HepG2 (cell line): Measurements from ENCODE around the gene PSEN1. TPM values are rescaled to one million over a fixed set of nuclear protein-coding genes. Genes with fewer than 3 reads are reported as not detected.

Source experiments
- ATAC-seq: fragments of 200-7000 bp; cut with Tn5 transposase; 3 replicates; pipeline ENCODE4 v1.9.1; 2020; ENCODE audit warnings: mild to moderate bottlenecking, moderate library complexity
- BruUV-seq: library from RNA; stranded (reverse); fragments of 400-500 nt; replicated peaks from 2 replicates; lab custom pipeline; 2021; lab: Mats Ljungman, UMichigan
- CTCF ChIA-PET: fragments of 300-600 bp; formaldehyde crosslinking; extraction: SDS; loops from one replicate; lab custom pipeline; 2021; ENCODE audit warnings: low total read pairs, inconsistent platforms, low intra/inter-chr PET ratio; lab: Yijun Ruan, JAX
- POLR2A ChIA-PET: fragments of 350-600 bp; sonication (Branson Sonifier 250); formaldehyde crosslinking; loops from one replicate; lab custom pipeline; 2020; ENCODE audit warnings: antibody characterized with exemption, inconsistent platforms; lab: Yijun Ruan, JAX
- DNase-seq: peaks from one replicate; pipeline ENCODE4 v3.0.0-alpha.2; 2015; ENCODE audit warnings: low spot score
- FAIRE-seq: peaks from 3 replicates; lab custom pipeline; 2011; peaks lifted over from hg19 to GRCh38; lab: Jason Lieb, UNC
- H2AFZ ChIP-seq: one replicate; pipeline ENCODE4 v1.6.1; 2011; ENCODE audit warnings: low read length, inconsistent platforms
- H3K27ac ChIP-seq: fragments of 300-600 bp; 3 replicates; pipeline ENCODE4 v1.8.0; 2011; ENCODE audit warnings: mixed run types, mild to moderate bottlenecking, mixed read lengths, low read length, inconsistent platforms; ENCODE audit not compliant: insufficient read depth; ENCODE audit errors: extremely low read length
- H3K27me3 ChIP-seq, 2 experiments: fragments of 200-600 bp in 1 of 2; 2 replicates in 1 of 2; 3 replicates in 1 of 2; pipeline versions ENCODE4 v1.6.0 to v1.8.0; 2011; ENCODE audit warnings: low read length in 2 of 2, mild to moderate bottlenecking in 2 of 2, moderate library complexity in 2 of 2, inconsistent platforms in 1 of 2; ENCODE audit not compliant: insufficient read depth in 2 of 2, control insufficient read depth in 1 of 2
- H3K36me3 ChIP-seq, 2 experiments: fragments of 200-600 bp in 1 of 2; replicated peaks in 1 of 2; 2 replicates in 1 of 2; 3 replicates in 1 of 2; pipeline versions ENCODE4 v1.5.1 to v1.8.0; 2011; ENCODE audit warnings: low read length in 2 of 2, inconsistent platforms in 1 of 2; ENCODE audit not compliant: insufficient read depth in 2 of 2, control insufficient read depth in 1 of 2
- H3K4me1 ChIP-seq: 2 replicates; pipeline ENCODE4 v1.5.1; 2012; ENCODE audit warnings: low read length, inconsistent platforms; ENCODE audit not compliant: insufficient read depth
- H3K4me2 ChIP-seq: 2 replicates; pipeline ENCODE4 v1.6.0; 2011; ENCODE audit warnings: low read depth, low read length, inconsistent platforms
- H3K4me3 ChIP-seq, 3 experiments: fragments of 200-600 bp in 1 of 3; sonication (generic), shearing (Covaris generic) in 1 of 3; replicated peaks in 1 of 3; 2 replicates each; pipeline ENCODE4 v1.5.1; 2011 to 2016; ENCODE audit warnings: low read length in 3 of 3, inconsistent platforms in 2 of 3, low read depth in 2 of 3, mild to moderate bottlenecking in 2 of 3, control low read depth in 1 of 3, mixed read lengths in 1 of 3; ENCODE audit not compliant: insufficient read depth in 1 of 3
- H3K79me2 ChIP-seq: one replicate; pipeline ENCODE4 v1.6.1; 2011; ENCODE audit warnings: low read length, inconsistent platforms; ENCODE audit not compliant: insufficient read depth
- H3K9ac ChIP-seq: 2 replicates; pipeline ENCODE4 v1.6.0; 2011; ENCODE audit warnings: mild to moderate bottlenecking, low read depth, low read length, inconsistent platforms; ENCODE audit not compliant: insufficient read depth
- H3K9me3 ChIP-seq: 2 replicates; pipeline ENCODE4 v1.5.1; 2012; ENCODE audit warnings: mild to moderate bottlenecking, low read length
- H4K20me1 ChIP-seq: 2 replicates; pipeline ENCODE4 v1.6.0; 2011; ENCODE audit warnings: inconsistent platforms, mild to moderate bottlenecking, low read length, moderate library complexity; ENCODE audit not compliant: insufficient read depth
- GLMP ChIP-seq: sonication (generic); formaldehyde crosslinking; IDR thresholded peaks from 2 replicates; pipeline ENCODE4 v1.9.0; 2021; ENCODE audit warnings: missing genetic modification reagents, mild to moderate bottlenecking, borderline replicate concordance
- HOXD1 ChIP-seq: sonication (generic); formaldehyde crosslinking; IDR thresholded peaks from 2 replicates; pipeline ENCODE4 v1.5.0; 2020; ENCODE audit warnings: missing genetic modification reagents
- IRF2 ChIP-seq: IDR thresholded peaks from 2 replicates; pipeline ENCODE4 v1.6.1; 2018; ENCODE audit warnings: missing genetic modification reagents, missing compliant biosample characterization
- REST ChIP-seq, 2 experiments: IDR thresholded peaks; 2 replicates each; pipeline ENCODE4 v1.6.1; 2011 to 2012; ENCODE audit warnings: low read length in 2 of 2, borderline replicate concordance in 1 of 2, low read depth in 1 of 2, mild to moderate bottlenecking in 1 of 2, moderate library complexity in 1 of 2
- SNRNP70 ChIP-seq: fragments of 200-400 bp; formaldehyde crosslinking; IDR thresholded peaks from 2 replicates; pipeline ENCODE4 v1.6.1; 2017; ENCODE audit warnings: mild to moderate bottlenecking, low read depth, low read length, moderate library complexity
- THYN1 ChIP-seq: sonication (generic); formaldehyde crosslinking; IDR thresholded peaks from 2 replicates; pipeline ENCODE4 v1.8.1; 2023; ENCODE audit warnings: low read depth, mild to moderate bottlenecking, moderate library complexity, missing genetic modification reagents, borderline replicate concordance
- U2AF2 ChIP-seq: fragments of 200-400 bp; formaldehyde crosslinking; IDR thresholded peaks from 2 replicates; pipeline ENCODE4 v1.6.1; 2017; ENCODE audit warnings: low read depth, mild to moderate bottlenecking, low read length
- ZFP41 ChIP-seq: sonication (generic); formaldehyde crosslinking; IDR thresholded peaks from 2 replicates; pipeline ENCODE4 v1.4.0; 2020; ENCODE audit warnings: mild to moderate bottlenecking, missing genetic modification reagents, borderline replicate concordance
- ZNF333 ChIP-seq: sonication (generic); formaldehyde crosslinking; IDR thresholded peaks from 2 replicates; pipeline ENCODE4 v1.4.0; 2020; ENCODE audit warnings: mild to moderate bottlenecking, missing genetic modification reagents, borderline replicate concordance
- ZNF350 ChIP-seq: sonication (generic); formaldehyde crosslinking; IDR thresholded peaks from 2 replicates; pipeline ENCODE4 v1.4.0; 2020; ENCODE audit warnings: mild to moderate bottlenecking, low read depth, missing genetic modification reagents, borderline replicate concordance
- ZNF564 ChIP-seq: sonication (generic); formaldehyde crosslinking; IDR thresholded peaks from 2 replicates; pipeline ENCODE4 v1.8.1; 2023; ENCODE audit warnings: mild to moderate bottlenecking, missing genetic modification reagents
- ZNF703 ChIP-seq: sonication (generic); formaldehyde crosslinking; IDR thresholded peaks from 2 replicates; pipeline ENCODE4 v1.5.1; 2020; ENCODE audit warnings: missing genetic modification reagents, mild to moderate bottlenecking, moderate library complexity, borderline replicate concordance
- ZNF761 ChIP-seq: sonication (generic); formaldehyde crosslinking; conservative IDR thresholded peaks from 2 replicates; pipeline ENCODE4 v1.4.0; 2020; ENCODE audit warnings: mild to moderate bottlenecking, missing genetic modification reagents
- WGBS: methylation state at CpG from one replicate; pipeline ENCODE4 v1.1.6; 2017; ENCODE audit warnings: low lambda C conversion rate; 5-methylcytosine and 5-hydroxymethylcytosine counted together
- in situ Hi-C: cut with HindIII; loops from 2 replicates; pipeline ENCODE4 v1.10.0; 2017; ENCODE audit warnings: low pct_unique_long_range_greater_than_20kb; ENCODE audit not compliant: extremely low pct_ligation_motif_present
- intact Hi-C: fragments of 100-400 bp; cut with micrococcal nuclease; formaldehyde crosslinking; loops from one replicate; pipeline ENCODE4 v1.10.0; 2022; ENCODE audit not compliant: unreplicated experiment
- polyA plus RNA-seq, 8 experiments: library from polyadenylated mRNA; depleted of rRNA in 3 of 8; stranded (reverse) in 7 of 8; unstranded in 1 of 8; fragments of >200 nt; fragmentation: Illumina TruSeq in 4 of 8; extraction: Trizol in 4 of 8; gene quantifications; 2 replicates each; pipeline versions ENCODE4 v1.2.1 to v1.2.3, GENCODE V29; 2011 to 2016; ENCODE audit warnings: low read depth in 4 of 8, missing spikeins in 1 of 8, mixed read lengths in 1 of 8; ENCODE audit not compliant: insufficient read depth in 1 of 8
- total RNA-seq, 5 experiments: library from RNA; depleted of rRNA; stranded (reverse); fragments of >200 nt; fragmentation: Illumina TruSeq; extraction: Trizol; gene quantifications; 2 replicates each; pipeline ENCODE4 v1.2.3, GENCODE V29; 2016; ENCODE audit warnings: low read depth in 1 of 5

The PSEN1 gene
- total and polyA plus RNA-seq, 2 of the 13 experiments (the other 11 are each of a cell fraction or from before 2014, with no cell fraction given): 12.5 to 26.6 TPM

- DNase-seq: no peak
- CTCF ChIA-PET: no interaction called here
Measured at GRCh38 chr14:73250317-73250713, 114.0 kb downstream of the PSEN1 start.

GRCh38 chr14:73250781-73251500 lies 114.6 kb downstream of the PSEN1 start:
- POLR2A ChIA-PET: no interaction called here
- ATAC-seq (no peak), DNase-seq (no peak), FAIRE-seq (no peak)
- peaks cover 10% of the 10 kb centered on the region; the same call in 1 of the 2 replicates for H3K4me1 ChIP-seq
- 45% methylated on average over 9 of the region's 27 CpGs for WGBS
- H2AFZ ChIP-seq: no peak overlapping the region
- H3K36me3 ChIP-seq: no peaks in the 10 kb centered on the region
- in situ Hi-C loops (no loop called here), intact Hi-C loops (no loop called here)
- H3K9me3 ChIP-seq: no peaks in the 10 kb centered on the region
- H3K4me3 ChIP-seq: no peak overlapping the region
- H3K4me2 ChIP-seq: no peak overlapping the region
- H3K79me2 ChIP-seq: no peaks in the 10 kb centered on the region
- BruUV-seq: no TSS peak
- CTCF ChIA-PET: no interaction called here
- no peak overlapping the region for H3K27ac ChIP-seq
- peaks cover 18 to 51% of the 10 kb centered on the region in 2 experiments; a peak in 4 of 5 replicates for H3K27me3 ChIP-seq
- no peak overlapping the region for H3K9ac ChIP-seq
- no peaks in the 10 kb centered on the region for H4K20me1 ChIP-seq
- no peak for TF ChIP-seq SNRNP70
- TF ChIP-seq ZNF564 (CRISPR knock-in tag): no peak
- TF ChIP-seq U2AF2: no peak
- TF ChIP-seq ZFP41: no peak
- TF ChIP-seq ZNF703 (CRISPR knock-in tag): no peak
- TF ChIP-seq HOXD1: no peak
- TF ChIP-seq REST (IDR thresholded peaks at IDR 0.05; ENCODE audit: borderline replicate concordance in 1 of 2, low read depth in 1 of 2, low read length in 2 of 2): no peak
- TF ChIP-seq ZNF761: no peak
- TF ChIP-seq IRF2 (CRISPR knock-in tag): no peak
- TF ChIP-seq THYN1 (CRISPR knock-in tag): no peak

More at GRCh38 chr14:73250317-73250713, 114.0 kb downstream of the PSEN1 start:
- Histone ChIP-seq H3K4me3 (no peak overlapping the region), H2AFZ (no peak overlapping the region)
- no peak for TF ChIP-seq GLMP (CRISPR knock-in tag)
- TF ChIP-seq ZNF333 (CRISPR knock-in tag): no peak
- no peak for TF ChIP-seq ZNF350 (CRISPR knock-in tag)
- TF ChIP-seq, all 625 proteins: peak for 0
- Histone ChIP-seq H3K36me3 (no peaks in the 10 kb centered on the region), H3K4me1 (peaks cover 10% of the 10 kb centered on the region; the same call in 1 of the 2 replicates), H3K79me2 (no peaks in the 10 kb centered on the region), H3K9ac (no peak overlapping the region), H3K9me3 (no peaks in the 10 kb centered on the region), H3K4me2 (no peak overlapping the region), H4K20me1 (no peaks in the 10 kb centered on the region), H3K27me3 (peaks cover 17 to 46% of the 10 kb centered on the region in 2 experiments; a peak in 4 of 5 replicates), H3K27ac (no peak overlapping the region)
- FAIRE-seq (no peak), ATAC-seq (no peak)
- no TSS peak for BruUV-seq
- in situ Hi-C loops: no loop called here
- whole genome bisulfite sequencing: 100% methylated on average over 2 of the region's 11 CpGs
- intact Hi-C loops: no loop called here
- POLR2A ChIA-PET: no interaction called here
